HepG2 (cell line): ENCODE data around the gene MMP17. TPM values are rescaled to one million over a fixed set of nuclear protein-coding genes. Genes with fewer than 3 reads are reported as not detected.
A peak's percentile ranks its signal among the peaks of the same experiment; 100 is the strongest.

Source experiments
- BCL6 ChIP-seq: IDR thresholded peaks from 2 replicates; pipeline ENCODE4 v1.6.1; 2016; ENCODE audit warnings: missing genetic modification reagents, missing compliant biosample characterization
- CENPT ChIP-seq: sonication (generic); formaldehyde crosslinking; IDR thresholded peaks from 2 replicates; pipeline ENCODE4 v1.8.0; 2022; ENCODE audit warnings: low read depth, mild to moderate bottlenecking, moderate library complexity, missing genetic modification reagents
- FOXA1 ChIP-seq, 2 experiments: fragments of 450-650 bp in 1 of 2; sonication (generic) in 1 of 2; formaldehyde crosslinking in 1 of 2; IDR thresholded peaks; 2 replicates each; pipeline versions ENCODE4 v1.4.0 to v1.6.1; 2016 to 2020; ENCODE audit warnings: missing genetic modification reagents in 1 of 2
- GTF3A ChIP-seq: sonication (generic); formaldehyde crosslinking; conservative IDR thresholded peaks from 2 replicates; pipeline ENCODE4 v1.4.0; 2020; ENCODE audit warnings: mild to moderate bottlenecking, missing genetic modification reagents
- HDAC1 ChIP-seq: sonication (generic); formaldehyde crosslinking; IDR thresholded peaks from 2 replicates; pipeline ENCODE4 v1.5.1; 2020; ENCODE audit warnings: mild to moderate bottlenecking, missing genetic modification reagents
- HMGXB4 ChIP-seq, 2 experiments: sonication (generic) in 1 of 2; formaldehyde crosslinking in 1 of 2; IDR thresholded peaks; 2 replicates each; pipeline versions ENCODE4 v1.4.0 to v1.6.1; 2018 to 2020; ENCODE audit warnings: missing genetic modification reagents in 2 of 2, borderline replicate concordance in 1 of 2, low read depth in 1 of 2, mild to moderate bottlenecking in 1 of 2, missing biosample characterization in 1 of 2
- KIAA2018 ChIP-seq: sonication (generic); formaldehyde crosslinking; IDR thresholded peaks from 2 replicates; pipeline ENCODE4 v1.5.0; 2020; ENCODE audit warnings: mild to moderate bottlenecking, missing genetic modification reagents, borderline replicate concordance
- MXD1 ChIP-seq: sonication (generic); formaldehyde crosslinking; IDR thresholded peaks from 2 replicates; pipeline ENCODE4 v1.4.0; 2020; ENCODE audit warnings: mild to moderate bottlenecking, missing genetic modification reagents
- POGZ ChIP-seq: sonication (generic); formaldehyde crosslinking; IDR thresholded peaks from 2 replicates; pipeline ENCODE4 v1.4.0; 2020; ENCODE audit warnings: mild to moderate bottlenecking, missing genetic modification reagents
- POLR2G ChIP-seq: fragments of 200-400 bp; formaldehyde crosslinking; IDR thresholded peaks from 2 replicates; pipeline ENCODE4 v1.6.1; 2018; ENCODE audit warnings: mild to moderate bottlenecking, low read depth, low read length, moderate library complexity
- TFAP4 ChIP-seq: sonication (generic); IDR thresholded peaks from 2 replicates; pipeline ENCODE4 v1.6.1; 2016; ENCODE audit warnings: low read depth, borderline replicate concordance
- TFDP1 ChIP-seq: IDR thresholded peaks from 2 replicates; pipeline ENCODE4 v1.6.1; 2016; ENCODE audit warnings: missing compliant biosample characterization, missing genetic modification reagents, borderline replicate concordance
- ZIK1 ChIP-seq: sonication (generic); formaldehyde crosslinking; IDR thresholded peaks from 2 replicates; pipeline ENCODE4 v1.5.0; 2020; ENCODE audit warnings: mild to moderate bottlenecking, low read depth, missing genetic modification reagents, borderline replicate concordance
- ZNF709 ChIP-seq: sonication (generic); formaldehyde crosslinking; IDR thresholded peaks from 2 replicates; pipeline ENCODE4 v1.5.0; 2020; ENCODE audit warnings: mild to moderate bottlenecking, missing genetic modification reagents
- ZNF777 ChIP-seq: sonication (generic); formaldehyde crosslinking; IDR thresholded peaks from 2 replicates; pipeline ENCODE4 v1.4.0; 2020; ENCODE audit warnings: missing genetic modification reagents
- polyA plus RNA-seq, 8 experiments: library from polyadenylated mRNA; depleted of rRNA in 3 of 8; stranded (reverse) in 7 of 8; unstranded in 1 of 8; fragments of >200 nt; fragmentation: Illumina TruSeq in 4 of 8; extraction: Trizol in 4 of 8; gene quantifications; 2 replicates each; pipeline versions ENCODE4 v1.2.1 to v1.2.3, GENCODE V29; 2011 to 2016; ENCODE audit warnings: low read depth in 4 of 8, missing spikeins in 1 of 8, mixed read lengths in 1 of 8; ENCODE audit not compliant: insufficient read depth in 1 of 8
- total RNA-seq, 5 experiments: library from RNA; depleted of rRNA; stranded (reverse); fragments of >200 nt; fragmentation: Illumina TruSeq; extraction: Trizol; gene quantifications; 2 replicates each; pipeline ENCODE4 v1.2.3, GENCODE V29; 2016; ENCODE audit warnings: low read depth in 1 of 5

The MMP17 gene
- total and polyA plus RNA-seq, 2 of the 13 experiments (the other 11 are each of a cell fraction or from before 2014, with no cell fraction given): 0.55 to 0.80 TPM

GRCh38 chr12:131896080-131896810 is 68.1 kb downstream of the MMP17 start (continued):
- TF ChIP-seq TFAP4 (peak; percentile 74; the same call in 1 of the 2 replicates), FOXA1 (IDR thresholded peaks at IDR 0.05) (0 out of 2 replicates have a peak, but pooled peaks have one; percentile 7), FOXA1 (CRISPR knock-in tag; IDR thresholded peaks at IDR 0.05) (peak; percentile 92), POGZ (peak; percentile 38; the same call in 1 of the 2 replicates), BCL6 (CRISPR knock-in tag) (0 out of 2 replicates have a peak, but pooled peaks have one; percentile 33), CENPT (no peak), ZNF777 (CRISPR knock-in tag) (peak; percentile 60), HDAC1 (CRISPR knock-in tag) (peak; percentile 95), ZNF709 (CRISPR knock-in tag) (peak; percentile 72; the same call in 1 of the 2 replicates), GTF3A (CRISPR knock-in tag) (no peak), MXD1 (CRISPR knock-in tag) (peak; percentile 74; the same call in 1 of the 2 replicates), POLR2G (peak; percentile 83), TFDP1 (peak; percentile 29; the same call in 1 of the 2 replicates), HMGXB4 (CRISPR knock-in tag; IDR thresholded peaks at IDR 0.05; ENCODE audit: borderline replicate concordance in 1 of 2, low read depth in 1 of 2) (peak in 1 of 2 experiments; percentile 75; a peak in 2 of 4 replicates), KIAA2018 (CRISPR knock-in tag) (no peak), ZIK1 (CRISPR knock-in tag) (0 out of 2 replicates have a peak, but pooled peaks have one; percentile 25)
